Upper lobe of left lung (tissue), 6 donors: ENCODE results near the gene CMTM8. TPM values are rescaled to one million over a fixed set of nuclear protein-coding genes. Genes with fewer than 3 reads are reported as not detected.

Experiments used
- ATAC-seq, 2 donors: fragments of 200-7000 bp; cut with Tn5 transposase; one replicate each; pipeline ENCODE4 v1.9.1; 2022; ENCODE audit warnings: mild to moderate bottlenecking in 2 of 2, moderate library complexity in 2 of 2; ENCODE audit not compliant: low FRiP score in 2 of 2
- DNase-seq, 2 donors: peaks; one replicate each; pipeline ENCODE4 v3.0.0-alpha.2; 2019 to 2020
- H3K27ac ChIP-seq, 4 donors: fragments of 200-600 bp; sonication (generic); one replicate each; pipeline ENCODE4 v1.5.1; 2016 to 2019
- H3K27me3 ChIP-seq, 4 donors: fragments of 200-600 bp; sonication (generic); one replicate each; pipeline ENCODE4 v1.5.1; 2017 to 2019
- H3K36me3 ChIP-seq, 4 donors: fragments of 200-600 bp; sonication (generic); one replicate each; pipeline ENCODE4 v1.5.1; 2016 to 2019
- H3K4me1 ChIP-seq, 4 donors: fragments of 200-600 bp; sonication (generic); one replicate each; pipeline ENCODE4 v1.5.1; 2018 to 2019
- H3K4me3 ChIP-seq, 4 donors: fragments of 200-600 bp; sonication (generic); one replicate each; pipeline ENCODE4 v1.5.1; 2017 to 2019; ENCODE audit warnings: mild to moderate bottlenecking in 2 of 4, moderate library complexity in 1 of 4
- H3K9me3 ChIP-seq, 4 donors: fragments of 200-600 bp; sonication (generic); one replicate each; pipeline ENCODE4 v1.5.1; 2018 to 2019
- CTCF ChIP-seq, 6 experiments: fragments of 450-650 bp in 4 of 6; fragments of 200-600 bp in 2 of 6; sonication (generic) in 2 of 6; IDR thresholded peaks; one replicate each; pipeline ENCODE4 v1.5.1; 2016 to 2019; ENCODE audit warnings: antibody characterized with exemption in 6 of 6
- EP300 ChIP-seq, 4 donors: sonication (generic); formaldehyde crosslinking; IDR thresholded peaks; one replicate each; pipeline ENCODE4 v1.5.1; 2017; ENCODE audit warnings: antibody characterized with exemption in 4 of 4, control low read depth in 2 of 4
- POLR2A ChIP-seq, 4 donors: fragments of 450-650 bp; IDR thresholded peaks; one replicate each; pipeline ENCODE4 v1.5.1; 2016 to 2017; ENCODE audit warnings: antibody characterized with exemption in 4 of 4, mild to moderate bottlenecking in 2 of 4
- POLR2AphosphoS5 ChIP-seq, 2 donors: sonication (generic); formaldehyde crosslinking; IDR thresholded peaks; one replicate each; pipeline ENCODE4 v1.5.1; 2017; ENCODE audit warnings: antibody characterized with exemption in 2 of 2
- WGBS, 2 donors: methylation state at CpG; one replicate each; pipeline ENCODE4 v1.1.5; 2017 to 2018; 5-methylcytosine and 5-hydroxymethylcytosine counted together
- total RNA-seq, 6 donors: library from RNA; depleted of rRNA in 4 of 6; stranded (reverse); fragments of >200 nt in 4 of 6; gene quantifications; one replicate each; pipeline versions ENCODE4 v1.1.0 to v1.2.1, GENCODE V29; 2016 to 2021
- donor health status: DM: no; HTN: no; CAD: no; lungs with moderate emphysema.
- donor health status: DM: no; HTN: yes; CAD: no; lungs with severe emphysema.

Gene CMTM8
- total RNA-seq, 6 donors from 2014 or later = 10.5 to 28.9 (median 19.6) TPM

- no peak overlapping the region for H3K27ac ChIP-seq
- no peaks in the 10 kb centered on the region for H3K36me3 ChIP-seq
- TF ChIP-seq POLR2A (IDR thresholded peaks at IDR 0.05) (no peak), CTCF (IDR thresholded peaks at IDR 0.05) (no peak), POLR2AphosphoS5 (IDR thresholded peaks at IDR 0.05) (no peak), EP300 (IDR thresholded peaks at IDR 0.05) (no peak)
- ATAC-seq (no peak), DNase-seq (no peak)
- 84 to 91% methylated on average over 5 of the region's 5 CpGs for WGBS, 2 donors
- H3K4me1 ChIP-seq = peaks cover 4 to 11% (median 7%) of the 10 kb centered on the region in 4 donors
- no peaks in the 10 kb centered on the region for H3K27me3 ChIP-seq
- no peak overlapping the region for H3K4me3 ChIP-seq
- no peaks in the 10 kb centered on the region for H3K9me3 ChIP-seq
Measured at GRCh38 chr3:32309654-32310242, 71.3 kb downstream of the CMTM8 start.

GRCh38 chr3:32310336-32310735 lies 71.9 kb downstream of the CMTM8 start:
- no peak overlapping the region for H3K27ac ChIP-seq
- no peaks in the 10 kb centered on the region for H3K9me3 ChIP-seq
- no peaks in the 10 kb centered on the region for H3K36me3 ChIP-seq
- no peaks in the 10 kb centered on the region for H3K27me3 ChIP-seq
- no peak for ATAC-seq
- 69 to 70% methylated on average over 5 of the region's 5 CpGs for WGBS, 2 donors
- TF ChIP-seq CTCF (IDR thresholded peaks at IDR 0.05) (no peak), EP300 (IDR thresholded peaks at IDR 0.05) (no peak), POLR2A (IDR thresholded peaks at IDR 0.05) (no peak)
- no peak for DNase-seq
- peaks cover 3 to 11% (median 5%) of the 10 kb centered on the region in 4 donors for H3K4me1 ChIP-seq
- no peak overlapping the region for H3K4me3 ChIP-seq

GRCh38 chr3:32310918-32311839 lies 72.7 kb downstream of the CMTM8 start:
- Histone ChIP-seq H3K9me3 (no peaks in the 10 kb centered on the region), H3K27me3 (no peaks in the 10 kb centered on the region), H3K27ac (no peak overlapping the region), H3K4me3 (no peak overlapping the region), H3K4me1 (peaks cover 0 to 11% (median 5%) of the 10 kb centered on the region in 4 donors), H3K36me3 (no peaks in the 10 kb centered on the region)
- no peak for DNase-seq
- WGBS, 2 donors = 82 to 83% methylated on average over 15 of the region's 15 CpGs
- no peak for TF ChIP-seq POLR2AphosphoS5 (IDR thresholded peaks at IDR 0.05)
- no peak for TF ChIP-seq CTCF (IDR thresholded peaks at IDR 0.05)
- TF ChIP-seq EP300 (IDR thresholded peaks at IDR 0.05) = no peak
- no peak for TF ChIP-seq POLR2A (IDR thresholded peaks at IDR 0.05)
- no peak for ATAC-seq

GRCh38 chr3:32312251-32312650 lies 73.8 kb downstream of the CMTM8 start:
- no peak for TF ChIP-seq EP300 (IDR thresholded peaks at IDR 0.05)
- TF ChIP-seq CTCF (IDR thresholded peaks at IDR 0.05) = no peak
- TF ChIP-seq POLR2AphosphoS5 (IDR thresholded peaks at IDR 0.05) = no peak
- TF ChIP-seq POLR2A (IDR thresholded peaks at IDR 0.05) = no peak
- H3K9me3 ChIP-seq = no peaks in the 10 kb centered on the region
- H3K36me3 ChIP-seq = no peaks in the 10 kb centered on the region
- ATAC-seq (no peak), DNase-seq (no peak)
- no peak overlapping the region for H3K27ac ChIP-seq
- WGBS, 2 donors = 76 to 82% methylated on average over 1 of the region's 1 CpG
- H3K4me3 ChIP-seq = no peak overlapping the region
- peaks cover 0 to 11% (median 5%) of the 10 kb centered on the region in 4 donors for H3K4me1 ChIP-seq
- H3K27me3 ChIP-seq = no peaks in the 10 kb centered on the region
